ENCODE data around the gene USP14. TPM values are rescaled to one million over a fixed set of nuclear protein-coding genes. Genes with fewer than 3 reads are reported as not detected.

Gene USP14
- total RNA-seq, 1 donor from 2014 or later: 40.0 TPM

GRCh38 chr18:253121-253520 is 94.8 kb downstream of the USP14 start:
- DNase-seq (ENCODE audit: low read depth): no peak
- H3K36me3 ChIP-seq (ENCODE audit: control insufficient read depth, insufficient read depth, low read length): no peaks in the 10 kb centered on the region
- no peak for TF ChIP-seq CTCF (IDR thresholded peaks at IDR 0.05; ENCODE audit: insufficient read depth, low read length, poor library complexity, severe bottlenecking)
- no peak overlapping the region for H3K4me3 ChIP-seq (ENCODE audit: low read depth, low read length)
- no peaks in the 10 kb centered on the region for H3K27me3 ChIP-seq (ENCODE audit: control insufficient read depth, insufficient read depth, low read length)

- no peak for DNase-seq (ENCODE audit: low read depth)
- Histone ChIP-seq H3K4me3 (ENCODE audit: low read depth, low read length) (no peak overlapping the region), H3K36me3 (ENCODE audit: control insufficient read depth, insufficient read depth, low read length) (no peaks in the 10 kb centered on the region), H3K27me3 (ENCODE audit: control insufficient read depth, insufficient read depth, low read length) (no peaks in the 10 kb centered on the region)
- TF ChIP-seq CTCF (IDR thresholded peaks at IDR 0.05; ENCODE audit: insufficient read depth, low read length, poor library complexity, severe bottlenecking): no peak
These were observed 96.8 kb downstream of the USP14 start for GRCh38 chr18:255171-255570.

GRCh38 chr18:260547-260946 is 102.2 kb downstream of the USP14 start:
- no peak overlapping the region for H3K4me3 ChIP-seq (ENCODE audit: low read depth, low read length)
- H3K27me3 ChIP-seq (ENCODE audit: control insufficient read depth, insufficient read depth, low read length): no peaks in the 10 kb centered on the region
- H3K36me3 ChIP-seq (ENCODE audit: control insufficient read depth, insufficient read depth, low read length): no peaks in the 10 kb centered on the region
- DNase-seq (ENCODE audit: low read depth): no peak
- no peak for TF ChIP-seq CTCF (IDR thresholded peaks at IDR 0.05; ENCODE audit: insufficient read depth, low read length, poor library complexity, severe bottlenecking)

- Histone ChIP-seq H3K36me3 (ENCODE audit: control insufficient read depth, insufficient read depth, low read length) (no peaks in the 10 kb centered on the region), H3K4me3 (ENCODE audit: low read depth, low read length) (no peak overlapping the region), H3K27me3 (ENCODE audit: control insufficient read depth, insufficient read depth, low read length) (no peaks in the 10 kb centered on the region)
- no peak for TF ChIP-seq CTCF (IDR thresholded peaks at IDR 0.05; ENCODE audit: insufficient read depth, low read length, poor library complexity, severe bottlenecking)
- DNase-seq (ENCODE audit: low read depth): no peak
These were observed 103.2 kb downstream of the USP14 start for GRCh38 chr18:261398-262073.

Other genes with a start within 250 kb of the USP14 start
- gene TUBB8B, start 108.9 kb upstream of the USP14 start, total RNA-seq: not detected in 2 replicates
- 28.2 and 28.7 TPM in 2 replicates for gene THOC1, start 109.5 kb downstream of the USP14 start, total RNA-seq

All from kidney epithelial cell (primary cell).